ENCODE measurements around the gene LRRK1.

GRCh38 chr15:100947760-100948429, 28.7 kb downstream of the LRRK1 start:
- no peak for TF ChIP-seq POLR2A (IDR thresholded peaks at IDR 0.05)
- TF ChIP-seq CTCF (IDR thresholded peaks at IDR 0.05) = no peak
- no peak for TF ChIP-seq POLR2AphosphoS5 (IDR thresholded peaks at IDR 0.05)
- TF ChIP-seq EP300 (IDR thresholded peaks at IDR 0.05; ENCODE audit: low read depth) = no peak

All from transverse colon (tissue), 4 donors.